Activated CD8-positive, alpha-beta T cell treated with anti-CD3 and anti-CD28 coated beads, Interleukin-2, amount 10 ng/mL, durations not matched to agents 7 days and 5 days (primary cell): ENCODE data around the gene CDC16. TPM values are rescaled to one million over a fixed set of nuclear protein-coding genes. Genes with fewer than 3 reads are reported as not detected.

Experiments used
- ATAC-seq: fragments of 150-1000 bp; cut with Tn5 transposase; one replicate; pipeline ENCODE4 v1.10.0; 2021; ENCODE audit warnings: moderate library complexity
- CTCF ChIA-PET: fragments of 350-600 bp; sonication (Branson Sonifier 250); formaldehyde crosslinking; loops from one replicate; lab custom pipeline; 2021; ENCODE audit warnings: antibody characterized with exemption; lab: Charles Lee
- POLR2A ChIA-PET: fragments of 350-600 bp; sonication (Branson Sonifier 250); formaldehyde crosslinking; loops from one replicate; lab custom pipeline; 2021; ENCODE audit warnings: antibody characterized with exemption; lab: Charles Lee
- DNase-seq: peaks from one replicate; pipeline ENCODE4 v3.0.0-alpha.2; 2020
- H3K27ac Mint-ChIP-seq: one replicate; pipeline ENCODE4 v1.8.0; 2021; ENCODE audit warnings: mild to moderate bottlenecking, mixed read lengths
- H3K27me3 Mint-ChIP-seq: one replicate; pipeline ENCODE4 v1.8.0; 2021; ENCODE audit warnings: low read depth, mixed read lengths
- H3K36me3 Mint-ChIP-seq: one replicate; pipeline ENCODE4 v1.8.0; 2021; ENCODE audit warnings: low read depth, mixed read lengths
- H3K4me1 Mint-ChIP-seq: one replicate; pipeline ENCODE4 v1.8.0; 2021; ENCODE audit warnings: low read depth, mixed read lengths
- H3K4me3 Mint-ChIP-seq: one replicate; pipeline ENCODE4 v1.8.0; 2021; ENCODE audit warnings: mild to moderate bottlenecking, mixed read lengths
- H3K9me3 Mint-ChIP-seq: one replicate; pipeline ENCODE4 v1.8.0; 2022; ENCODE audit warnings: mixed read lengths; ENCODE audit not compliant: insufficient read depth
- total RNA-seq, 2 experiments: library from RNA; stranded (reverse); gene quantifications; one replicate each; pipeline ENCODE4 v1.2.3, GENCODE V29; 2021

CDC16 gene
- total RNA-seq, 2 experiments from 2014 or later, result 71.4 to 74.7 TPM

DNA sequence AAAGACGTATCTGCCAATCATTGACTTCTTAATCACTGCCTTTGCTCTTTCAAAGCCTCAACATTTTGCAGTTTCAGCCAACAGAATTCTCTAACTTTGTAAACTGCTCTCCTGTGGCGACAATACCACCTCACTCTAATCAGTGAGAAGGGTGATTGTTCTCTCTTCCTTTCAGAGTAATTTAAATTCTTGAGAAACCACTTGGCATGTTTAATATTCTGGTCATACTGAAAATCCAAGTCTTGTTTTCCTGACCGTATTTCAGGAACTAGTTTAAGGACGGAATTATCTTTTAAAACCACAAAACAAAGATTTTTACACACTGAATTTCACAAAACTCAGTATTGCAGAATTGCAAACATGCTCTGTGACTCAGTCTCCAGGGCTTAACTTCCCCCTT is 5.2 kb upstream of the CDC16 start:
- Mint-ChIP-seq H3K27ac (no peak overlapping the region), H3K4me1 (peaks cover 27% of the 10 kb centered on the region), H3K4me3 (no peak overlapping the region), H3K9me3 (no peaks in the 10 kb centered on the region), H3K27me3 (peaks cover 25% of the 10 kb centered on the region), H3K36me3 (peaks cover 2% of the 10 kb centered on the region)
- CTCF ChIA-PET, result interaction anchor here (1.1 to 1.3 kb wide), 2 partner anchors 10 to 164 kb away, joined by 3 read pairs; no protein-coding TSS in a partner anchor
- POLR2A ChIA-PET, result interaction anchor here (1.0 kb wide), 1 partner anchor 10 kb away, joined by 3 read pairs; no protein-coding TSS in a partner anchor
- DNase-seq, result no peak
- no peak for ATAC-seq

DNA sequence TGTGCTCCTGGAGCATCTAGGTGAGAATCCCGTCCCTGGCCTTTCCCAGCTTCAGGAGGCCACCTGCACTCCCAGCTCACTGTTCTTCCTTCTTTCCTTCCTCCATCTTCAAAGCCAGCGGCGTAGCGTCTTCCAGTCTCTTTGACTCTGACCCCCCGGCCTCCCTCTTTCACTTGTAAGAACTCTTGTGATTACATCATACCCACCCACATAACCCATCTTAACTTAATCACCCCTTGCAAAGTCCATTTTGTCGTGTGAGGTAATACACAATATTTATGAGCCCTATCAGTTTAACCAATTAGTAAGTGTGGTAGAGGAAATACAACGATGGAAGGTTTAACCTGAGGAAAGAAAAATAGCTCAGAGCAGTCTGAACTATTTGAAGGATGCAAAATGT is 4.6 kb upstream of the CDC16 start:
- no peak for ATAC-seq
- Mint-ChIP-seq H3K36me3 (peaks cover 2% of the 10 kb centered on the region), H3K4me1 (peaks cover 22% of the 10 kb centered on the region), H3K27me3 (peaks cover 25% of the 10 kb centered on the region), H3K4me3 (no peak overlapping the region), H3K9me3 (no peaks in the 10 kb centered on the region), H3K27ac (no peak overlapping the region)
- DNase-seq, result no peak
- POLR2A ChIA-PET, result no interaction called here
- CTCF ChIA-PET, result interaction anchor here (1.3 kb wide), 1 partner anchor 165 kb away, joined by 3 read pairs; no protein-coding TSS in a partner anchor

DNA sequence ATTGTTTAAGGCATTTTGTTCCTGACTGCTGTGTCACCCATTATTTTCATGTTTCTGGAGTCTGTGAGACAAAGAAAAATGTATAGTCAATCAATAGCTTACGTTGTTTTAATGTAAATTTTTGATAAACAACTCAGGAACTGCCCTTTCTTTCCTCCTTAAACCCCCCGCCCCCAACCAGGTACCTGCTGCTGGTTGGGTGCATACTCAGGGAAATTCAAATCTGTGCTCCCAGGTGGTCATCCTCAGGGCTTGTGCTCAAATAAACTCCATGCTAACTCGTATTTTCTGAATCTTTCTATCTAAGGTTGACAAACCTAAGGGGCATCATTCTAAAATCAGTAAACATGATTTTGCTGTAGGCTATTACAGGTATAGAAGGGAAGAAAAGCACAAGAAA is 4.1 kb upstream of the CDC16 start:
- peaks cover 25% of the 10 kb centered on the region for H3K27me3 Mint-ChIP-seq
- ATAC-seq, result no peak
- no peak for DNase-seq
- CTCF ChIA-PET, result interaction anchor here (1.3 kb wide), 1 partner anchor 165 kb away, joined by 3 read pairs; no protein-coding TSS in a partner anchor
- no peak overlapping the region for H3K27ac Mint-ChIP-seq
- peaks cover 23% of the 10 kb centered on the region for H3K4me1 Mint-ChIP-seq
- H3K9me3 Mint-ChIP-seq, result no peaks in the 10 kb centered on the region
- no peak overlapping the region for H3K4me3 Mint-ChIP-seq
- peaks cover 2% of the 10 kb centered on the region for H3K36me3 Mint-ChIP-seq
- POLR2A ChIA-PET, result no interaction called here

DNA sequence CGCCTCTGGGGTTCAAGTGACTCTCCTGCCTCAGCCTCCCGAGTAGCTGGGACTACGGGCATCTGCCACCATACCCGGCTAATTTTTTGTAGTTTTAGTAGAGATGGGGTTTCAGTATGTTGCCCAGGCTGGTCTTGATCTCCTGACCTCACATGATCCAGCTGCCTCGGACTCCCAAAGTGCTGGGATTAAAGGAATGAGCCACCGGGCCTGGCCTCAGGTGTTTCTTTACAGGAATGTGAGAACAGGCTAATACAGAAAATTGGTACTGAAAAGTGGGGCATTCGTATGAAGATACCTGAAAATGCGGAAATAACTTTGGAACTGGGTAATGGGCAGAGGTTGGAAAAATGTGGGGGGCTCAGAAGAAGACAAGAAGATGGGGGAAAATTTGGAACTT is 2.8 kb upstream of the CDC16 start:
- ATAC-seq, result no peak
- H3K27ac Mint-ChIP-seq, result no peak overlapping the region
- H3K9me3 Mint-ChIP-seq, result no peaks in the 10 kb centered on the region
- H3K4me1 Mint-ChIP-seq, result peaks cover 21% of the 10 kb centered on the region
- H3K36me3 Mint-ChIP-seq, result peaks cover 6% of the 10 kb centered on the region
- POLR2A ChIA-PET, result no interaction called here
- peaks cover 22% of the 10 kb centered on the region for H3K27me3 Mint-ChIP-seq
- CTCF ChIA-PET, result no interaction called here
- no peak overlapping the region for H3K4me3 Mint-ChIP-seq
- no peak for DNase-seq

DNA sequence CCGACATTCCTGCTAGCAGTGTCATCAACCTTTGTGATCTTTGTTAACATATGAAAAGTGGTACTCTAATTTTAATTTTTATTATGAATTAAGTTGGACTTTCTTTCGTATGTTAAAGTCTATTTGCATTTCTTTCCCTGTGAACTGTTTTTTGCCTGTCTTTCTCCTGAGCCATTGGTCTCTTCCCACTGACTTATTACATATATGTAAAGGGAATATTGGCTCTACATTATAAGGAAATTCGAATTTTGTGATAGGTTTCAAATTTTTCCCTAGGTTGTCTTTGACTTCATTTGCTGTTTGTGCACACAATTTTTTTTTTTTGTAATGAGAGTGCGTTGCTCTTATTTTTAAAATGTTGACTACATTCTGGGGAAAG is 442 bp upstream of the CDC16 start:
- Mint-ChIP-seq H3K9me3 (no peaks in the 10 kb centered on the region), H3K27ac (peak overlapping the region; percentile 71), H3K27me3 (peaks cover 13% of the 10 kb centered on the region), H3K36me3 (peaks cover 23% of the 10 kb centered on the region), H3K4me1 (peaks cover 24% of the 10 kb centered on the region), H3K4me3 (peak overlapping the region; percentile 86)
- ATAC-seq (no peak), DNase-seq (no peak)
- POLR2A ChIA-PET, result no interaction called here
- CTCF ChIA-PET, result no interaction called here

DNA sequence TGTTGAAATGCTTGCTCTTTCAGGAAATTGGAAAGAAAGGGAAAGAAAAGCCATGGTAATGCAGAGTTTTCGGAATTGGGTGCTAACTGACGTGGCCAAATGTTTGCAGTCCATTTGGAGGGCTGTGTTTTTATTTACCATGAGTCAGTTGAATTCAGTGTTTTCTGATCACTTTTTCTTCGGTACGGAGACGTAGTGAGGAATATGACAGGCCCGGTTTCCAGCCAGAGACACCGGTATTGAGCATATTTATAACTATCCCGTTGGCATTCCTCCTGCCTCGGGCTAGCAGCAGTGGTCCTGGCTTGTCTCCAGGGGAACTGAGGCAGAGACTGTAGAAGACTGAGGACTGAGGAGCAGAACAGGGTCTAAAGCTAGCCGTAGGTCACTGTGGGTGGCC is 1.0 kb downstream of the CDC16 start:
- H3K27me3 Mint-ChIP-seq, result peaks cover 7% of the 10 kb centered on the region
- H3K9me3 Mint-ChIP-seq, result no peaks in the 10 kb centered on the region
- CTCF ChIA-PET, result interaction anchor here (1.0 to 1.4 kb wide), 3 partner anchors 10 to 14 kb away, joined by 3 to 4 read pairs (median 3); no protein-coding TSS in a partner anchor
- DNase-seq (no peak), ATAC-seq (no peak)
- POLR2A ChIA-PET, result no interaction called here
- H3K4me3 Mint-ChIP-seq, result peak overlapping the region; percentile 86
- H3K36me3 Mint-ChIP-seq, result peaks cover 28% of the 10 kb centered on the region
- H3K4me1 Mint-ChIP-seq, result peaks cover 24% of the 10 kb centered on the region
- H3K27ac Mint-ChIP-seq, result peak overlapping the region; percentile 71

DNA sequence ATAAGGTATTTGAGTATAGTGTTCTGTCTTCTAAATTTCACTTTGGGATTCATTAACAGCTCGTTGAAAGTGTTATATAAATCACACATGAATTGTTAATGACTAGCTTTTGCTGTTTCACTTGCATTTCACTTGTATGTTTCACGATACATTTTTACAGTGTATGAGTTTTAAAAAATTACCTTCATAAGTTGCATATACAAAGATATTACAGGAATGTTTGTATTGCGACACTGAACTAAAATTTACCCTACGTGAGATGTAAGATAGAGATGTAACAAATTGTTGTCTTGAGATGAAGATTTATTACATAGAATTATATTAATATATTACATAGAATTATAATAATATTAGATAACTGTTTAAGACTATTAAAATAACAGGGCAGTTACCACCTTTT is 1.5 kb downstream of the CDC16 start:
- no peak for ATAC-seq
- H3K9me3 Mint-ChIP-seq, result no peaks in the 10 kb centered on the region
- H3K27ac Mint-ChIP-seq, result no peak overlapping the region
- H3K4me1 Mint-ChIP-seq, result peaks cover 24% of the 10 kb centered on the region
- CTCF ChIA-PET, result interaction anchor here (1.0 to 1.4 kb wide), 3 partner anchors 9 to 14 kb away, joined by 3 to 4 read pairs (median 3); no protein-coding TSS in a partner anchor
- H3K27me3 Mint-ChIP-seq, result peaks cover 5% of the 10 kb centered on the region
- peaks cover 31% of the 10 kb centered on the region for H3K36me3 Mint-ChIP-seq
- no peak for DNase-seq
- POLR2A ChIA-PET, result interaction anchor here (0.8 kb wide), 1 partner anchor 43 kb away, joined by 4 read pairs; no protein-coding TSS in a partner anchor
- H3K4me3 Mint-ChIP-seq, result peak overlapping the region; percentile 86

DNA sequence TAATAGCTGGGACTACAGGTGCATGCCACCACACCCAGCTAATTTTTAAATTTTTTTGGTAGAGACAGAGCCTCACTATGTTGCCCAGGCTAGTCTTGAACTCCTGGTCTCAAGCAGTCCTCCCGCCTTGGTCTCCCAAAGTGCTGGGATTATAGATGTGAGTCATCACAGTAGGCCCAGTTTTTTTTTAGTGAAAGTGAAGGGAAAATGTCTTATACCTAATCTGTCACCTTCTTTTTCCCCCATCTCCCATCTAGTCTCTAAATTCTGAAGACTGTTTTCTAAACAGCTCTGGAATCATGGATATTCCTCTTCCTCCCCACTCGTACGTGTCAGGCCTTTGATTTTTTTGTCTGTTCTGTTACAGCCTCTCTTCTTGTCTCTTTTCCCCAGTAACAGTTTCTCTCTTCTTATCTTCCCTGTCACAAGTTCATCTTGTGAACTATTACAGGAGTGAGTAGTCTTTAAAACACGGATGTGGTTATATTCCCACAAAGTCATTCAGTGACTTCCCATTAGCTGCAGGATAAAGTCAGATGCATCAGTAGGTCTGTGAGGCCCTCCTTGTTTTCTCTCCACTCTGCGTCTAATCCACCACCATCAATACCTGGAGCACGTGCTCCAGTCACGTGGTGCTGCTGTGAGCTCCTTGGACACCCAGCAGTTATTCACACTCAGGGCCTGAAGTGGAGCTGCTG is 2.9 kb downstream of the CDC16 start:
- POLR2A ChIA-PET, result no interaction called here
- ATAC-seq (no peak), DNase-seq (no peak)
- Mint-ChIP-seq H3K9me3 (no peaks in the 10 kb centered on the region), H3K27me3 (peaks cover 3% of the 10 kb centered on the region), H3K4me1 (peaks cover 26% of the 10 kb centered on the region), H3K27ac (peak overlapping the region; percentile 3), H3K4me3 (no peak overlapping the region), H3K36me3 (peaks cover 43% of the 10 kb centered on the region)
- CTCF ChIA-PET, result no interaction called here

DNA sequence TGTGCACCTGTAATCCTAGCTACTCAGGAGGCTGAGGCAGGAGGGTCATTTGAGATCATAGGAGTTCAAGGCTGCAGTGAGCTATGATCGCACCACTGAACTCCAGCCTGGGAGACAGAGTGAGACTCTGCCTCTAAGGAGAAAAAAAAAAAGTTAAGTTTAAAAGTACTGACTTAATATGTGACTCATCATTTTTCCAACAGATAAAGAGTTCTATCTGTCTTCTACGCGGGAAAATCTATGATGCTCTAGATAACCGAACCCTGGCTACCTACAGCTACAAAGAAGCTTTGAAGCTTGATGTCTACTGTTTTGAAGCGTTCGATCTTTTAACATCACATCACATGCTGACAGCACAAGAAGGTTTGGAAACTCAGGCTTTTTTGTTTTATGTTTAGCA is 7.2 kb downstream of the CDC16 start:
- no peak overlapping the region for H3K4me3 Mint-ChIP-seq
- CTCF ChIA-PET, result no interaction called here

DNA sequence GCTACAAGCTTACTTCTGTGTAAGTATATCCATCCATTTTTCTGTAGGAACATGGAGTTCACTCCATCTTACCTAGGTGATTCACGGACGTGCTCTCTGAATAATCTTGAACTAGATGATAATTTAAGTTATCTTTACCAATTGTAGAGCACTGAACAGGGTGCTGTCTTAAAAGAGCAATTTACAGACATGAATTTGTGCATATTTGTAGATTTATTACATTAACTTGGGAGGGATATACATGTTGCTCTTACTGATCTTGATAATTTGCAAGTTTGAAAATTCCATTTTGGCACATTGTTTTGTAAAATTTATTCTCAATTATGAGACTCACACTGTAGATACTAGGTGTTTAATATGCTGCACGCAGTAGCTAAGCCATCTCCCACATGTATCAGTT is 9.3 kb downstream of the CDC16 start:
- Mint-ChIP-seq H3K4me1 (peaks cover 2% of the 10 kb centered on the region), H3K36me3 (peaks cover 77% of the 10 kb centered on the region), H3K27me3 (no peaks in the 10 kb centered on the region), H3K4me3 (no peak overlapping the region), H3K27ac (no peak overlapping the region), H3K9me3 (no peaks in the 10 kb centered on the region)
- no peak for ATAC-seq
- DNase-seq, result no peak
- ChIA-PET POLR2A (no interaction called here), CTCF (no interaction called here)

More for the DNA sequence above, 7.2 kb downstream of the CDC16 start:
- Mint-ChIP-seq H3K27me3 (no peaks in the 10 kb centered on the region), H3K27ac (no peak overlapping the region), H3K4me1 (peaks cover 8% of the 10 kb centered on the region), H3K36me3 (peaks cover 75% of the 10 kb centered on the region), H3K9me3 (no peaks in the 10 kb centered on the region)
- no peak for DNase-seq
- POLR2A ChIA-PET, result no interaction called here
- ATAC-seq, result no peak

DNA sequence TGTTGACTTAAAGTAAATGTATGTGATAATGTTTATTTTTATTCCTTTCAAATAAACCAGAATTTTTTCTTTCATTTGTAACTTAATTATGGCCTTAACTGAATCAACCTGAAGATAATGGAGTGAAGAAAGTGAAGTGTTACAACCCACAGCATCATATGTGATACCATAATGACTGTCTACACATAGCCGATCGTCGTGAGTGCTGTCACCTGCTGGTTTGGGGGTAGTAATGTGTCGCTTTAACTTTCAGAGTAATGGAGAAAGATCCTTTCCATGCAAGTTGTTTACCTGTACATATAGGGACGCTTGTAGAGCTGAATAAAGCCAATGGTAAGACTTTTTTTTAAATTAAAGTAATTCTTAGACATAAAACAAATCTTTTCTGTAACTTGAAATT is 9.9 kb downstream of the CDC16 start:
- ChIA-PET CTCF (no interaction called here), POLR2A (no interaction called here)
- no peak overlapping the region for H3K27ac Mint-ChIP-seq
- no peaks in the 10 kb centered on the region for H3K9me3 Mint-ChIP-seq
- H3K27me3 Mint-ChIP-seq, result no peaks in the 10 kb centered on the region
- DNase-seq, result no peak
- H3K4me1 Mint-ChIP-seq, result peaks cover 2% of the 10 kb centered on the region
- no peak overlapping the region for H3K4me3 Mint-ChIP-seq
- no peak for ATAC-seq
- peaks cover 74% of the 10 kb centered on the region for H3K36me3 Mint-ChIP-seq

DNA sequence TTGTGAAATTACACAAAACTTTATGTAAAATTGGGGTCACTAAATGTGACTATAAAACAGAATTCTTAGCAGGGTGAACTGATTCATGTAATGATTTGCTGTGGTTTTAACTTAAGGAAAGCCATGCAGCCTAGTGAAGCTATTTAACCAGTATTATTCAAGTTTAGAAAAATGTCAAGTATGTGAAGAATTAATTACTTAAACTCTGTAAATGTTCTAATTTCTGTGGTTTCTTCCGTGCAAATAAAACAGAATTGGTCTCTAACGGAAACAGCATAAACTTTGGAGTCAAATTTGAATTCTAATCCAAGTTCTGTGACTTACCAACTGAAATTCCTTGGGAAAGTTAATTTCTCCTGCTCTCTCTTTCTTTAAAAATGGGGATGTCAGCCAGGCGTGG is 13.3 kb downstream of the CDC16 start:
- H3K36me3 Mint-ChIP-seq, result peaks cover 71% of the 10 kb centered on the region
- no peak for ATAC-seq
- H3K27me3 Mint-ChIP-seq, result no peaks in the 10 kb centered on the region
- H3K9me3 Mint-ChIP-seq, result no peaks in the 10 kb centered on the region
- no peak for DNase-seq
- ChIA-PET CTCF (no interaction called here), POLR2A (no interaction called here)
- no peak overlapping the region for H3K4me3 Mint-ChIP-seq
- no peak overlapping the region for H3K27ac Mint-ChIP-seq
- H3K4me1 Mint-ChIP-seq, result no peaks in the 10 kb centered on the region
